HG03439 (cell line): ENCODE data around the gene NCKAP5.

Source experiments
- ATAC-seq: cut with Tn5 transposase; IDR thresholded peaks from one replicate; pipeline ENCODE4 v1.9.1; 2021; ENCODE audit warnings: mild to moderate bottlenecking, moderate library complexity; ENCODE audit not compliant: unreplicated experiment

NCKAP5 gene

DNA sequence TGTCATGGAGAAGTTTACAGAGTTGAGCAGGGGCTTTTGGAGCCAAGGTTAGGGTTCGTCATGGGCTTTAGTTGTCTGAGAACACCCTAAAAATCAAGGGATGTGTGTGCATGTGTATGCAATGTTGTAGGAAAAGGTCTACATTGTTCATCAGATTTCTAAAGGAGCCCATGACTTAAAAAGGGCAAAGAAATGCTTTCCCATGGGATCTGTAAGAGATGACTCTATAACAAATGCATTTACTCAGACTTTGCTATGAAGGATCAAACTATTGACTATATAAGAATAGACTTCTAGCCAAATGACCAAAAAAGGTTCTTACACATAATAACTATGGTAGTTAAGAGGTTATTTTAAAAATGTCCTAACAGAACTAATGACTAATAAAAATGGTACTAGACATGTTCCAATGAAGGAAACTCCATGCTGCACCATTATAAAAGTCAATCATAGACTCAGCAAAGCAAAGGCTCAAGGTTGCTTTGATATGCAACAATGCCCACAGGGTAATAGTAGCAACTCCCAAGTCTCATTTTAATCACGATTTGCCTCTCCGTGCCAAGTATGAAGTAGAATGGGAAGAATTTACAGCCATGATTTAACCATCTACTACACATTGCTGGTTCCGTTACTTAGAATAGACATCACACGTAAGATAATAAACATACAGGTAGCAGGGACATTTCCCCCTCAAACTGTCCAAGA, 158.5 kb downstream of the NCKAP5 start:
- ATAC-seq, result no peak

DNA sequence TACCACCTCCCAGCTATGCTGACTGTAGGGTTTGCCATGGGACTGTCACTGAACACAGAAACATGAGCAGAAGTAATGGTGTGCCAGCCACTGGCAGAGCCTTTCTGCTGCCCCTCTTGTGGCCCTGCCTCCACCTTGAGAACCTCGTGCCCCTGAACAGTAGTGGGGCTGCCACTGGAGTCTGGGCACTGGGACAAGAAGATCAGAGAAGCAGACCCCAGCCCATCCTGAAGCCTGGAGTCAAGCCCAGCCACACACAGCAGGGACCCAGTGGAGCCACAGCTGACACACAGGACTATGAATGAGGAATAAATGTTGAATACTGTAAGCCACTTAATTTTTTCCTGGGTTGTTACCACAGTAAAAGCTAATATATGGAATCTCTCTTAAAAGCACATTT, 159.6 kb downstream of the NCKAP5 start:
- no peak for ATAC-seq

DNA sequence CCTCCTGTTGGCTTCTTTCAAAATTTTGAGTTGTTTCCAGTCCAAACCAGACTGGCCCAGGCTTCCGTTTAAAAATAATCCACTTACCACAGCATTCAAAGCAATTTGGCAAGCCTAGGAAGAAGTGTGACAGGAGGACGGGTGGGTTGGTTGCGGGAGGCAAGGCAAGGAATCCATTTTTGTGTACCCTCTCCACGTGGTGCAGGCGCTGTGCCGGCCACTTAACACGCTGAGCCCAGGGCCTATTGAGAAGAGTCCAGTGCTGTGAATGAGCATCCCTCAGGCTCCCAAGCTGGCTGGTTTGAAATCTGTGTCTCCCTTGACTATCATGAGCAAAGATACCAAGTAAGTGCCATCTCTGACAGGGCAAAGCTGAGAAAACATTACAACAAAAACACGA, 160.9 kb downstream of the NCKAP5 start:
- ATAC-seq, result no peak

DNA sequence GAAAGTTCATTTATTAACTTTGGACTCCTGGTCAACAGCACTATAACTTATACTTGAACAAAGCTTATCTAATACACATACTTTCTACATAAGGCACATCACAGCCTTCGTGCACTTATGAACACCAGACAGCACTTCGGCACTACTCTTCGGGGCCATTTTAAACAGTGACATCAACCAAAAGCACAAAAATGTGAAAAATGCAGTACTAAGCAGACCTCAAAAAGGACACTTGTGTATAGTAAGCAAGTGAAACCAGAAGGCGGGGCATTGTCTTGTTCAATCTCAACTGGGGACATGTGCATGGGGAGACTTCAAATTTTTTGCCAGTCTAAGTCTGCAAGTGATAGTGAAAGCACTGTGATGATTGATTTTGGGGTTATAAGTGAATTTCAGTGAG, 163.0 kb downstream of the NCKAP5 start:
- no peak for ATAC-seq

DNA sequence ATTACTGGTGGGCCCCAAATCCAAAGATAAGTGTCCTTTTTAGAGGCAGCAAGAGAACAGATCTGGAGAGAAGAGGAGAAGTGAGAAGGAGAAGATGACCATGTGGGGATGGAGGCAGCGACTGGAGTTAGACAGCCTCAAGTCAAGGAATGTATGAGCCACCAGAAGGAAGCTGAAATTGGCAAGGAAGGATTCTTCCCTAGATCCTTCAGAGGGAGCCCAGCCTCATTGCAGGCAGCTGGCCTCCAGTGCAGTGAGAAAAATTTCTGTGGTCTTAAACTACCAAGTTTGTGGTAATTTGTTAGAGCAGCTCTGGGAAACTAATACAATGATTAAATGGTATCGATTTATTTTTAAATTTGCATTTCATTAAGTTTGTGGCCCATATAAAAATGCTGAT, 167.9 kb downstream of the NCKAP5 start:
- ATAC-seq, result no peak

- no peak for ATAC-seq
Observed at GRCh38 chr2:133393895-133394294, 174.4 kb downstream of the NCKAP5 start.

GRCh38 chr2:133390156-133390555, 178.1 kb downstream of the NCKAP5 start:
- ATAC-seq, result no peak

DNA sequence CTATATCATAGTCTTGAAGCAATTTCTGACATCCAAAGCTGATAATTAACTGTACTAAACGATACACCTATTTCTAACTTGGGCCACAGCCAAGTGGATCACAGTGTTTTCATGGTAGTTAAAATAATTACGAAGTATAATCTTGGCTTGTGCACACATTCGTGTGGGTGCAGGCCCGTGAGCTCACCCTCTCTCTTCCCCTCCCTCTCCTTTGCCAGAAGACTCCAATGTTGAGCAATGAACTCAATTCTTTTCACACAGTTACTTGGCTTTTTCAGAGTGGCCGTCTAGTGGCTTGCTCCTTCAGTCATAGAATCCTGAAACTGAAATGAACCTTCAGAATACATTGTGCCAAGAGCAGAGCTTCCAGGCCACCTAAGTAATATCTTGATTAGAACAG, 178.7 kb downstream of the NCKAP5 start:
- ATAC-seq, result no peak

- no peak for ATAC-seq
Observed at GRCh38 chr2:133382566-133382965, 185.7 kb downstream of the NCKAP5 start.

- ATAC-seq, result no peak
Observed at GRCh38 chr2:133380991-133381390, 187.3 kb downstream of the NCKAP5 start.

- ATAC-seq, result no peak
Observed at GRCh38 chr2:133378928-133379549, 189.2 kb downstream of the NCKAP5 start.

DNA sequence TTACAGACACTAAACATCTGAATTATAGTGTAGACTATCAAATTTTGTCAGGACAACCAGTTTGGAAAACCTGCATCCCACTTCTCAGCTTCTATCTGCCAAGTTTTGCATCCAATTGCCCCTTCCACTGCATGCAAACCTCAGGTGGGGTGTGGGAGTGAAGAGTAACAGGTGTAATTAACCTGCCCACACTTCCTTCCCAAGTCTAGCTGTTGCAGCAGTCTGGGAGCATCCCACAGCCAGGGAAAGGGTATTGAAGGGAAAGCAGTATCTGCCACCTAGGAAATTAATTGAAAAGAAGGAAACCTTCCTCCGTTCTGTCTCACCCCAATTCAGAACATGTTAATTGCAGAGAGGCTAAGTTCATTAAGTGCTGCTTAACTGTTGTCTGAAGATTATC, 189.9 kb downstream of the NCKAP5 start:
- ATAC-seq, result no peak

DNA sequence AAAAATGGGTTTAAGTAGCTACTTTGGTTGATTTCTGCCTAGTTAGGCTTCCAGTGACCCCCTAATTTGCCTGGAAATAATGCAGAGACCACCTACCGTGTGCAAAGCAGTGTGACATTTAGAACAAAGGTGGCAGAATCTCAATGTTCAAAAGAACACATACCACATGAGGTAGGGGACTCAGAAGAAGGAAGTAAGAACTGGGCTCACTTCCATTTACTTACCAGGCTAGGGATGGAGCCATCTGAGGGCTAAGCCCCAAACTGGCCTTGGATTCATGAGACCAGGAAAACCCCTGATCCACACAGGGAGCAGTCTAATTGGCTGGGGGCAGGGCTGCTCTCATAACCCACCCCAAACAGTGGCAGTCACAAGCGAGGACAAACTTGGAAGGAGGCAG, 190.7 kb downstream of the NCKAP5 start:
- no peak for ATAC-seq

DNA sequence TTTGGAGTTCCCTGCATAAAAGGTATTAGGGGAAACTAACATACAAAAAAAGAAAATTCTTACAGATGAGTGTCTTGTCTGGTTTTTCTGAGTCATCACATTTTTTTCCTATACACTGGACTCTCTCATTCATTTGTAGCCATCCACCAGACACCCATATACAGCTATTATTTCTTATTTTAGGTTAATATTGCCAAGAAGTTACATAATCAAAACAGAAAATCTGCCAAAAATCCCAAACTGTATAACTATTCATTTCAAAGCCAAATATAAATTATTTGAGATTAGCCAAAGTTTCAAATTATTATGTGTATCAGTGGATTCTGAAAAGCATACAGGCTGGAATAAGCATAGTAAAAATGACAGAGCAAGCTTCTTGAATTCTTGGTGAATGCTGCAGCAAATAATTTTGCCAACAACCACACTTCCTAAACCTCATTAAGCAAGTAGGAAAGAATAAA, 191.2 kb downstream of the NCKAP5 start:
- no peak for ATAC-seq

DNA sequence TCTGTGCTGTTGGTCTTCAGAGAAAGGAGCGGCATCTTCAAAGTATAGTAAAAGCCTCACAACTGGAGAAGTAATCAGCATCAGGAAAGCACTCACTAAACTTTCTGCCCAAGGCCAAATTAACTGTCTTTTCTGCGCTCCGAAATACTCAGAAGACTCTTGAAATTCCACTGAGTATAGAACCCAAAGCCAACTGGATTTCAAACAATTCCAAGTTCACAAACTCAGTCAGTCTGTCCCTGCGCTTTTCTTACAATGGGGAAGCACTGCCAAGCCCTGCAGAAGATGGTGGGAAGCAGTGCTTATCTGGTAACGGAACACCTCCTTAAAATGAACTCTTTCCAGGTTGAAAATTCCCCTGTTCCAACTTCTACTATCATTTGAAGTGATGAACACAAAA, 193.5 kb downstream of the NCKAP5 start:
- ATAC-seq, result no peak

DNA sequence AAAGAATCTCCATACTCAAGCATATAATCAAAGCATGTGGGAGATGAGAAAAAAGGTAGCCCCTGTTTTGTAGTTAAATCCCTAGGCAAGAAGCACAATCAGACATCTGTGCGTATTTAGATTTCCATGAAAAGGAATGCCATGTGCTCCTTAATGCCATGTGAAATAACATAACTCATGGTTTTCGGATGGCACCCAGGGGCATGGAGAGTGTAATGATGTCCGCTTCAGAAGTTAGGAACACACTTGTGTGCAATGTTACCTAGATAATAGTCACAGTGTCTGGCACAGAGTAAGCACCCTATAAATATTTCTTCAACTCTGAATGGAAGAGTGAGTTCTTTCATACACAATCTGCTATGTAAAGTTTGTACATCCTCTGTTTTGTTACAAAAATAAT, 197.0 kb downstream of the NCKAP5 start:
- ATAC-seq, result no peak

- ATAC-seq, result no peak
Observed at GRCh38 chr2:133369901-133370658, 198.2 kb downstream of the NCKAP5 start.

DNA sequence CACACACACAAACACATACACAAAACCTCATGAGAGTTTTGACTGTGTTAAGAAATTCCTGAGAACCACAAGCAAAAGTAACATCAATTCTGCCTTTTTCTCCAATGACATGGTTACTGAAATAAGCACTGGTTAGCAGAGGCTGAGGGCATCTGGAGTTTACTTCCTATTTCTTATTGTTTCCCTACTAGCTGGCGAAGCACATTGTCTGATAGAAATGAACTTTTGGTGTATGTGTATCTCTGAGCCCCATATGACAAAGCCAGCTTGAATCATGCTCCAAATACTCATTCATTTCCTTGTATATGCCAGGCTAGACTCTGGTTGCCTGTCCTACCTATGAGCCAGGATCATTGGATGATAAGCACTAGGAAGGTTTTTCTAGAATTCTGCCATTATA, 203.1 kb downstream of the NCKAP5 start:
- no peak for ATAC-seq

DNA sequence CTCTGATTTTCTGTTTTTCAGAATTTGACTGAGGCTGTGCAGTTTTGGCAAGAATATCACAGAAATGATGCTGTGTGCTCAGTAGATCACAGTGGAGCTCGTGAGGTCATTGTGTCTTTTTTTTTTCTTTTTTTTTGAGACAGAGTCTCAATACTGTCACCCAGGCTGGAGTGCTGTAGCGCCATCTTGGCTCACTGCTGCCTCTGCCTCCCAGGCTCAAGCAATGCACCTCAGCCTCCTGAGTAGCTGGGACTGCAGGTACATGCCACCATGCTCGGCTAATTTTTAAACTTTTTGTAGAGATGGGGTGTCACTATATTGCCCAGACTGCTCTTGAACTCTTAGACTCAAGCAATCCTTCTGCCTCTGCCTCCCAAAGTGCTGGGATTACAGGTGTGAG, 203.6 kb downstream of the NCKAP5 start:
- no peak for ATAC-seq

DNA sequence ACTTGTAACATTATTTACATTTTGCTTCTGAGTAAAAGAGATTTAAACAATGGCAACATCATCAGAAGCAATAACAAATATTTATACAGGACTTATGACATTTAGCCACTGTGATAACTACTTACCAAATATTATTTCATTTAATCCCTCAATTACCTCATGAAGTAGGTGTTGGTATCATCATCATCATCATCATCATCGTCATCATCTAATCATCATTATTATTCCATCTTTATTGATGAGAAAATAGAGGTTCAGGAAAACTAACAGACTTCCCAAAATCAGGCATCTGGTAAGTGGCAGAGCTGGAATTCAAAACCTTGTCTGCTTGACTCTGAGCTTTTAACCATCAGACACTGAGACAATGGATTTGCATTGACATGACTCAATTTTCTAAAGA, 204.4 kb downstream of the NCKAP5 start:
- no peak for ATAC-seq

DNA sequence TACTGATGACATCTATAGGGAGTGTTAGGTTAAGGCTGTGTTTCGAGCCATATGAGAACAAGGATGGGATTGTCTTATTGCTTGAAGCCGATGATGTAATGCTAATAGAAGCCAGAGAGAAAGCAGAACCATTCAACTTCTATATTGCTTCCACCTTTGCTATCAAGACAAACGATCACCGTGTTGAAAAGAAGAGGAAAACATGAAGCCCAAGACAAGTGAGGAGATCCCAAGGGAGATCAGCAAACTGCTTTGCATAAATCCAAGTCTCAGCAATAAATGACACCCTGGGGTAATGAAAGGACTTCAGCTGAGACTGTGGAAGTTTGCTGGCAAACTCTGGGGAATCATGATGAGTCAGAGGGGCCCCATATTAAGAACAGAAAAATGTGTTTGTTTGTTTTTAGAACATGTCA, 206.2 kb downstream of the NCKAP5 start:
- no peak for ATAC-seq

DNA sequence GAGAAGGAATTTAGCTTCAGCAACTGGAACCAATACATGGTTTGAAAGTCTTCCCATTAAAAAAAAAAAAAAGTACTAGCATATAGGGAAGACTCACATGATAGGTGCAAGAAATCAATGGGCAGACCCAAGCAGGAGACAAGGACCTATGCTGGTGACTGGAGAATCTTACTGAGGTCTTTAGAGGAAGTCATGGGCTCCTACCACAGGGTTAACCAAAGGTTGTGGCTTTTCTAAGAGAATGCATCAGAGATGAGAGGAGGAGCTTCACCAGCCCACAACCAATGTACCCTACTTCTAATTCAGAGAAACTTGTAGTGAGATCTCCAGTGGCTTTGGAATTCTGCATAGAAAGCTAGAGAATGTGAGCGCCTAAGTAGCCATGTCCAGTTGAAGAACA, 207.4 kb downstream of the NCKAP5 start:
- no peak for ATAC-seq
